CD4-positive, alpha-beta T cell treated with Interleukin-1 beta for 1 hour (primary cell): Measurements from ENCODE around the gene OR2F1.
"Not testable (repeated sequence)": the region's sequence is repeated elsewhere in the genome, so short reads cannot be mapped to it uniquely, and the experiment has no call there.

Source experiments
- DNase-seq, 2 donors: peaks; one replicate each; pipeline ENCODE4 v3.0.0-alpha.2; 2020 to 2022

OR2F1 gene

GRCh38 chr7:144010061-144010460, 55.4 kb downstream of the OR2F1 start:
- DNase-seq = not testable (repeated sequence)

- not testable (repeated sequence) for DNase-seq
Measured at GRCh38 chr7:144010821-144011220, 56.2 kb downstream of the OR2F1 start.

DNA sequence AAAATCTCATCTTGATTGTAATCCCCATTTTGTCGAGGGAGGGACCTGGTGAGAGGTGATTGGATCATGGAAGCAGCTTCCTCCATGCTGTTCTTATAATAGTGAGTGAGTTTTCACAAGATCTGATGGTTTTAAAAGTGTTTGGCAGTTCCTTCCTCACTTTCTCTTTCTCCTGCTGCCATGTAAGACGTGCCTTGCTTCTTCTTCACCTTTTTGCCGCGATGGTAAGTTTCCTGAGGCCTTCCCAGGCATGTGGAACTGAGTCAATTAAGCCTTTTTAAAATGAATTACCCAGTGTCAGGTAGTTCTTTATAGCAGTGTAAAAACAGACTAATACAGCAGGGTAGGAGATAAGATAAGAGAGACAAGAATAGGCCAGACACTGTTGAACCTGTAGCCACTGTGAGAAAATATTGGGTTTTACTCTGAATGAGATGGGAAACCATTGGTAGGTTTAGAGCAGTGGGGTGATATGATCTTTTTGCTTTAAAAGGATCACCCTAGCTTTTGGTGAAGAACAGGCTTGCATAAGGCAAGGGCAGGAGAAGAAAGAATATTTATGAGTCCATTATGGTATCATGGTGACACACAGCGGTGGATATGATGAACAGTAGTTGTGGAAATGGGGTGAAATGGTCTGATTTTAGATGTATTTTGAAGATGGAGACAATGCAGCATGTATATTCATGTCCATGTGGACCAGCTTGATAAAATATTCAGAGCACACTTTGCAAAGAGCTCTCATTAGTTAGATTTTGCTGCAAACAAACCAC, 57.0 kb downstream of the OR2F1 start:
- no peak for DNase-seq
